Nephron (organoid): ENCODE results near the gene OBSCN.

ENCODE experiments used
- H3K27ac Mint-ChIP-seq, 3 experiments: 2 replicates each; pipeline ENCODE4 v1.8.0; 2020; ENCODE audit warnings: mixed read lengths in 3 of 3, mild to moderate bottlenecking in 2 of 3, moderate library complexity in 1 of 3
- H3K27me3 Mint-ChIP-seq: 2 replicates; pipeline ENCODE4 v1.8.0; 2021; ENCODE audit warnings: low read depth, mild to moderate bottlenecking, moderate library complexity, mixed read lengths
- H3K36me3 Mint-ChIP-seq: 2 replicates; pipeline ENCODE4 v1.8.0; 2020; ENCODE audit warnings: low read depth, mixed read lengths
- H3K4me1 Mint-ChIP-seq: 2 replicates; pipeline ENCODE4 v1.8.0; 2020; ENCODE audit warnings: mixed read lengths
- H3K4me3 Mint-ChIP-seq, 3 experiments: 2 replicates each; pipeline ENCODE4 v1.8.0; 2020; ENCODE audit warnings: mild to moderate bottlenecking in 3 of 3, mixed read lengths in 3 of 3, moderate library complexity in 2 of 3
- H3K9me3 Mint-ChIP-seq: 2 replicates; pipeline ENCODE4 v1.8.0; 2020; ENCODE audit warnings: mixed read lengths
- TF ChIP-seq, protein P1 (sequence below), 3 experiments: fragments of 200-600 bp; sonication (generic); IDR thresholded peaks; one replicate each; pipeline ENCODE4 v1.5.0; 2021; ENCODE audit warnings: antibody characterized with exemption in 3 of 3; ENCODE audit not compliant: unreplicated experiment in 3 of 3

Gene OBSCN

DNA sequence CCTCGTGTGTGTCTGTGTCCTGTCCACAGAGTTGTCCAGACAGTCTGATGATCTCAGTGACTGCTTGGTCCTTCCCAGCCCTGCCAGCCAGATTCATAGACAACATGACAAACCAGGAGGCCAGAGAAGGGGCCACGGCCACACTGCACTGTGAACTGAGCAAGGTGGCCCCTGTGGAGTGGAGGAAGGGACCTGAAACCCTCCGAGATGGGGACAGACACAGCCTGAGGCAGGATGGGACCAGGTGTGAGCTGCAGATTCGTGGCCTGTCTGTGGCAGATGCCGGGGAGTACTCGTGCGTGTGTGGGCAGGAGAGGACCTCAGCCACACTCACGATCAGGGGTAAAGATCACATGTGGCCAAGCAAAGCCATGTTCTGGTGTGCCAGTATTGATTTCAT lies 96.4 kb downstream of the OBSCN start:
- TF ChIP-seq, protein P1, sequence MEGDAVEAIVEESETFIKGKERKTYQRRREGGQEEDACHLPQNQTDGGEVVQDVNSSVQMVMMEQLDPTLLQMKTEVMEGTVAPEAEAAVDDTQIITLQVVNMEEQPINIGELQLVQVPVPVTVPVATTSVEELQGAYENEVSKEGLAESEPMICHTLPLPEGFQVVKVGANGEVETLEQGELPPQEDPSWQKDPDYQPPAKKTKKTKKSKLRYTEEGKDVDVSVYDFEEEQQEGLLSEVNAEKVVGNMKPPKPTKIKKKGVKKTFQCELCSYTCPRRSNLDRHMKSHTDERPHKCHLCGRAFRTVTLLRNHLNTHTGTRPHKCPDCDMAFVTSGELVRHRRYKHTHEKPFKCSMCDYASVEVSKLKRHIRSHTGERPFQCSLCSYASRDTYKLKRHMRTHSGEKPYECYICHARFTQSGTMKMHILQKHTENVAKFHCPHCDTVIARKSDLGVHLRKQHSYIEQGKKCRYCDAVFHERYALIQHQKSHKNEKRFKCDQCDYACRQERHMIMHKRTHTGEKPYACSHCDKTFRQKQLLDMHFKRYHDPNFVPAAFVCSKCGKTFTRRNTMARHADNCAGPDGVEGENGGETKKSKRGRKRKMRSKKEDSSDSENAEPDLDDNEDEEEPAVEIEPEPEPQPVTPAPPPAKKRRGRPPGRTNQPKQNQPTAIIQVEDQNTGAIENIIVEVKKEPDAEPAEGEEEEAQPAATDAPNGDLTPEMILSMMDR (IDR thresholded peaks at IDR 0.05; ENCODE audit: unreplicated experiment in 3 of 3) = no peak
- Mint-ChIP-seq H3K4me3 (no peak overlapping the region), H3K36me3 (peaks cover 66% of the 10 kb centered on the region), H3K9me3 (peaks cover 40% of the 10 kb centered on the region), H3K27ac (no peak overlapping the region), H3K27me3 (no peaks in the 10 kb centered on the region), H3K4me1 (no peaks in the 10 kb centered on the region)

DNA sequence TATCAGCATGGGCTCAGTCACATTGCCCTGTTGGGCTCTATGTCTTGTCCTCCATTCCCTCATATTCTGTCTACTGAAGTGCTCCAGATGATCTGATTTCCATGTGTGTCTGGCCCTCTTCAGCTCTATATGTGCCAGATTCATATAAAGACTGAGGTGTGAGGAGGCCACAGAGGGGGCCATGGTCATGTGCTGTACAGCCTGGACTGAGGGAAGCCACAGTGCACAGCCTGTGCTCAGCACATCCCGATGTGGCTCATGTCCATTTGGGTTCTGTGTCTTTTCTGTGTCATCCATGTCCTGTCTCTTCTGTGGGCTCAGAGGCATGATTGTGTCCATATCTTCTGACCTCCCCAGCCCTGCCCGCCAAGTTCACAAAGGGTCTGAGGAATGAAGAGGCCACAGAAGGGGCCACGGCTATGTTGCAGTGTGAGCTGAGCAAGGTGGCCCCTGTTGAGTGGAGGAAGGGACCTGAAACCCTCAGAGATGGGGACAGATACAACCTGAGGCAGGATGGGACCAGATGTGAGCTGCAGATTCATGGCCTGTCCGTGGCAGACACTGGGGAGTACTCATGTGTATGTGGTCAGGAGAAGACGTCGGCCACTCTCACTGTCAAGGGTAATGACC lies 97.0 kb downstream of the OBSCN start:
- Mint-ChIP-seq H3K9me3 (peaks cover 35% of the 10 kb centered on the region), H3K36me3 (peaks cover 60% of the 10 kb centered on the region), H3K27ac (no peak overlapping the region), H3K27me3 (no peaks in the 10 kb centered on the region), H3K4me1 (no peaks in the 10 kb centered on the region), H3K4me3 (no peak overlapping the region)
- TF ChIP-seq, protein P1 (IDR thresholded peaks at IDR 0.05; ENCODE audit: unreplicated experiment in 3 of 3) = no peak

DNA sequence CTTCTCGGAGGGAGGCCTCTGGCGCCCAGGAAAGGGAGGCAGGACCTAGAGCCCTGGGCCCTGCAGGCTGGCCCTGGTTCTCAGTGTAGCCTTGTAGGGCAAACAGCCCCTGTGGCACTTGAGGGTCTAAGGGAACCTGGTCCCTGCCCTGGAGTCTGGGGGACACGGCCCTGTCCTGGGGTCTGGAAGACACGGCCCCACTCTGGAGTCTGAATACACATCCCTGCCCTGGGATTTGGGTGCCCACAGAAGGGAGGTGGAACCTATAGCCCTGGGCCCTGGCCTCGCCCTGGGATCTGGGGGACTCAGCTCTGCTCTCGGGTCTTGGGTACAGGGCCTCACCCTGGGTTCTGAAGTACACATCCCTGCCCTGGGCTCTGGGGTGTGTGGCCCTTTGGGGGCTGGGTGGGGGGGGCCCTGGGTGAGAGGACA lies 97.9 kb downstream of the OBSCN start:
- Mint-ChIP-seq H3K36me3 (peaks cover 51% of the 10 kb centered on the region), H3K27ac (no peak overlapping the region), H3K4me1 (no peaks in the 10 kb centered on the region), H3K27me3 (no peaks in the 10 kb centered on the region), H3K9me3 (peaks cover 28% of the 10 kb centered on the region), H3K4me3 (no peak overlapping the region)
- TF ChIP-seq, protein P1 (IDR thresholded peaks at IDR 0.05; ENCODE audit: unreplicated experiment in 3 of 3) = no peak

DNA sequence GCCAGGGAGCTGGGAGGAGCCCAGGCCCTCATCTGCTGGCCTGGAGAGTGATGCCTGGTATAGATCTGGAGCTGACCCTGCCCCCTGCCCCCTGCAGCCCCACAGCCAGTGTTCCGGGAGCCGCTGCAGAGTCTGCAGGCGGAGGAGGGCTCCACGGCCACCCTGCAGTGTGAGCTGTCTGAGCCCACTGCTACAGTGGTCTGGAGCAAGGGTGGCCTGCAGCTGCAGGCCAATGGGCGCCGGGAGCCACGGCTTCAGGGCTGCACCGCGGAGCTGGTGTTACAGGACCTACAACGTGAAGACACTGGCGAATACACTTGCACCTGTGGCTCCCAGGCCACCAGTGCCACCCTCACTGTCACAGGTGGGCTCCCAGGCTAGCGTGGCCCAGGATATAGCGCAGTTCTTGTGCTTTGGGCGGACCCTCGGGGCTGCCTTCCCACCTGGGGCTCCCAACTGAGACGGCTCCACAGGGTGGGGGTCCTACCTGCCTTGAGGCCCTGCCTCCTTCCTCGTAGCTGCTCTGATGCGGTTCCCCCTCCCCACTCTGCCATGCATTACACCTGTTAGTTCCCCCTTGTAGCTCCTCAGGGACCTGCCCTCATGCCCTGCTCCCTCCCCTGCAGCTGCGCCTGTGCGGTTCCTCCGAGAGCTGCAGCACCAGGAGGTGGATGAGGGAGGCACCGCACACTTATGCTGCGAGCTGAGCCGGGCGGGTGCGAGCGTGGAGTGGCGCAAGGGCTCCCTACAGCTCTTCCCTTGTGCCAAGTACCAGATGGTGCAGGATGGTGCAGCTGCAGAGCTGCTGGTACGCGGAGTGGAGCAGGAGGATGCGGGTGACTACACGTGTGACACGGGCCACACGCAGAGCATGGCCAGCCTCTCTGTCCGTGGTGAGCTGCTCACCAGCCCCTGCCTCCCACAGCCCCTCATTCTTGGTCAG lies 98.7 kb downstream of the OBSCN start:
- Mint-ChIP-seq H3K27ac (no peak overlapping the region), H3K4me3 (no peak overlapping the region), H3K27me3 (no peaks in the 10 kb centered on the region), H3K4me1 (no peaks in the 10 kb centered on the region), H3K9me3 (peaks cover 21% of the 10 kb centered on the region), H3K36me3 (peaks cover 43% of the 10 kb centered on the region)
- TF ChIP-seq, protein P1 (IDR thresholded peaks at IDR 0.05; ENCODE audit: unreplicated experiment in 3 of 3) = no peak

DNA sequence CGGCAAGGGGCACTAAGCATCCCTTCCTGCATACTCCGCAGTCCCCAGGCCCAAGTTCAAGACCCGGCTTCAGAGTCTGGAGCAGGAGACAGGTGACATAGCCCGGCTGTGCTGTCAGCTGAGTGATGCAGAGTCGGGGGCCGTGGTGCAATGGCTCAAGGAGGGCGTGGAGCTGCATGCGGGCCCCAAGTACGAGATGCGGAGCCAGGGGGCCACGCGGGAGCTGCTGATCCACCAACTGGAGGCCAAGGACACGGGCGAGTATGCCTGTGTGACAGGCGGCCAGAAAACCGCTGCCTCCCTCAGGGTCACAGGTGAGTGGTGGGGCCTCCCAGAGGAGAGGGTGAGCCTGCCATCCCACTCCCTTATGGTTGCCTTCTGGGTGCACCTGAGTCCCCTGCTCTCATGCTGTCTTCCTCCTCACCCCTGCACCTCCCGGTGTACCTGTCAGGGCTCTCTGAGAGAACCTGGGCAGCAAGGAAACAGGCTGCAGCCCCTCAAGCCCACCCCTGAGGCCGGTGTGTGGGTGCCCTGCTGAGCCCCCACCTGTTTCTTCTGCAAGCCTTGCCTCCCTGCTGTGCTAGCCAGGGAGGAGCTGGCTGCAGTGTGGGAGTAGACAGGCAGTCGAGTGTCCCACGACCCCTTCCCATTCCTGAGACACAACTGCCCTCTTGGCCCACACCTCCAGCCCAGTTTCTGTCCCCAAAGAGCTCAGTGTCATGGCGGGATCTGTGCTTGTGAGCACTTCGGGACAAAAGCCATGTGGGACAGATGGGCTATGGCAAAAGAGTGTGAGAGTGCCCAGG lies 99.6 kb downstream of the OBSCN start:
- Mint-ChIP-seq H3K4me3 (no peak overlapping the region), H3K4me1 (no peaks in the 10 kb centered on the region), H3K36me3 (peaks cover 34% of the 10 kb centered on the region), H3K27ac (no peak overlapping the region), H3K27me3 (no peaks in the 10 kb centered on the region), H3K9me3 (peaks cover 13% of the 10 kb centered on the region)
- TF ChIP-seq, protein P1 (IDR thresholded peaks at IDR 0.05; ENCODE audit: unreplicated experiment in 3 of 3) = no peak
